NB4 (cell line): Measurements from ENCODE around the gene FAM20C.
"Not testable (repeated sequence)": the region's sequence is repeated elsewhere in the genome, so short reads cannot be mapped to it uniquely, and the experiment has no call there.

Experiments
- DNase-seq: peaks from one replicate; pipeline ENCODE4 v3.0.0; 2010; ENCODE audit warnings: low read depth
- H3K4me3 ChIP-seq: one replicate; pipeline ENCODE4 v1.5.1; 2011; ENCODE audit warnings: mild to moderate bottlenecking, low read depth, low read length, moderate library complexity
- MAX ChIP-seq: IDR thresholded peaks from 2 replicates; pipeline ENCODE4 v1.6.1; 2011; ENCODE audit warnings: low read depth, low read length
- MYC ChIP-seq: IDR thresholded peaks from 2 replicates; pipeline ENCODE4 v1.6.1; 2011; ENCODE audit warnings: low read depth, low read length
- POLR2A ChIP-seq: IDR thresholded peaks from 2 replicates; pipeline ENCODE4 v1.6.1; 2011; ENCODE audit warnings: mild to moderate bottlenecking; ENCODE audit not compliant: insufficient read length; ENCODE audit errors: extremely low read depth
- TF ChIP-seq, protein P1 (sequence below): IDR thresholded peaks from one replicate; pipeline ENCODE4 v1.5.1; 2012; ENCODE audit warnings: low read depth, low read length

The FAM20C gene

GRCh38 chr7:259191-259505 is 66.8 kb downstream of the FAM20C start:
- H3K4me3 ChIP-seq: no peak overlapping the region
- no peak for TF ChIP-seq MAX
- no peak for TF ChIP-seq POLR2A
- TF ChIP-seq, protein P1, sequence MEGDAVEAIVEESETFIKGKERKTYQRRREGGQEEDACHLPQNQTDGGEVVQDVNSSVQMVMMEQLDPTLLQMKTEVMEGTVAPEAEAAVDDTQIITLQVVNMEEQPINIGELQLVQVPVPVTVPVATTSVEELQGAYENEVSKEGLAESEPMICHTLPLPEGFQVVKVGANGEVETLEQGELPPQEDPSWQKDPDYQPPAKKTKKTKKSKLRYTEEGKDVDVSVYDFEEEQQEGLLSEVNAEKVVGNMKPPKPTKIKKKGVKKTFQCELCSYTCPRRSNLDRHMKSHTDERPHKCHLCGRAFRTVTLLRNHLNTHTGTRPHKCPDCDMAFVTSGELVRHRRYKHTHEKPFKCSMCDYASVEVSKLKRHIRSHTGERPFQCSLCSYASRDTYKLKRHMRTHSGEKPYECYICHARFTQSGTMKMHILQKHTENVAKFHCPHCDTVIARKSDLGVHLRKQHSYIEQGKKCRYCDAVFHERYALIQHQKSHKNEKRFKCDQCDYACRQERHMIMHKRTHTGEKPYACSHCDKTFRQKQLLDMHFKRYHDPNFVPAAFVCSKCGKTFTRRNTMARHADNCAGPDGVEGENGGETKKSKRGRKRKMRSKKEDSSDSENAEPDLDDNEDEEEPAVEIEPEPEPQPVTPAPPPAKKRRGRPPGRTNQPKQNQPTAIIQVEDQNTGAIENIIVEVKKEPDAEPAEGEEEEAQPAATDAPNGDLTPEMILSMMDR: no peak
- TF ChIP-seq MYC: no peak
- DNase-seq: no peak

- DNase-seq: no peak
- TF ChIP-seq MYC (no peak), POLR2A (no peak), MAX (no peak)
- TF ChIP-seq, protein P1: no peak
- no peak overlapping the region for H3K4me3 ChIP-seq
These were observed 67.5 kb downstream of the FAM20C start for GRCh38 chr7:259751-260405.

- DNase-seq: no peak
- H3K4me3 ChIP-seq: no peak overlapping the region
- TF ChIP-seq, protein P1: no peak
- no peak for TF ChIP-seq POLR2A
- no peak for TF ChIP-seq MYC
- no peak for TF ChIP-seq MAX
These were observed 68.3 kb downstream of the FAM20C start for GRCh38 chr7:260441-261281.

DNA sequence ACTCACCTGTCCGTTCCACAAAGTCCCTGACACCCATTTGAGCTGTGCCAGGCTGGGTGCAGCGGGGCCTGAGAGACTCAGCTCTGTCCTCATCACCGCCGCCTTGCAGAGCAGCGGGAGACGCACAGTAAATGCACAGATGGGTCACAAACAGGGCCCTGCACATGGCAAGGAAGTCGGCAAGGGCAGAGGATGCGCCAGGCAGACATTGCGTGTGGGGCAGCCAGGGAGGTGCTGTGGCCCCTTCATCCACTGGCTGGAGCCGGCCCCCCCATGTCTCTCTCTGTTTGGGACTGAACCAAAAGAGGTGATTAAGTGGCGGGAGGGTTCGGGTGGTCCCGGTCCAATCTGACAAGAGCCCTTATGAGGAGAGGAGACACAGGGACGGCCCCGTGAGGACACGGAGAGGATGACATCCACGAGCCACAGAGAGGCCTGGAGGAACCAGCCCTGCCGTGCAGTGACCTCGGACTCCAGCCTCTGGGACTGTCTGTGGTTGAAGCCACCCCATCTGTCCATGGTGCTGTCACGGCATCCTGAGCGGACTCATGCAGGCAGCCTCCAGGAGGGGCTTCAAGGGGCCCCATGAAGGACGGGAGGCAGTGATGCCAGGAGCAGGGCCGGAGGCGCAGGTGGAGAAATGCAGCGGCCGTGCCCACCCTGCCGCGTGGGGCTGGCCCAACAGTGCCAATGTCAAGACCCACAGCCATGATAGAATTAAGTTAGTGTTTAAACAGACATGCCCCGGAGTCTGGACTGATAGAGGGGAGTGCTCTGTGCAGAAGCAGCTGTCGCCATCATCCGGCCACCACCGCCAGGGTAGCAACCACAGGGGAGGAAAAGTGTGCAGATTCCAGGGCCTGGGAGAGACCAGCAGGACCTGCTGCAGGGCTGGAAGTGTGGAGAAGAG is 69.2 kb downstream of the FAM20C start:
- H3K4me3 ChIP-seq: no peak overlapping the region
- no peak for DNase-seq
- no peak for TF ChIP-seq POLR2A
- no peak for TF ChIP-seq MYC
- no peak for TF ChIP-seq MAX
- TF ChIP-seq, protein P1: no peak

GRCh38 chr7:262251-262572 is 69.8 kb downstream of the FAM20C start:
- no peak for TF ChIP-seq POLR2A
- TF ChIP-seq MAX: no peak
- TF ChIP-seq, protein P1: no peak
- no peak for TF ChIP-seq MYC

DNA sequence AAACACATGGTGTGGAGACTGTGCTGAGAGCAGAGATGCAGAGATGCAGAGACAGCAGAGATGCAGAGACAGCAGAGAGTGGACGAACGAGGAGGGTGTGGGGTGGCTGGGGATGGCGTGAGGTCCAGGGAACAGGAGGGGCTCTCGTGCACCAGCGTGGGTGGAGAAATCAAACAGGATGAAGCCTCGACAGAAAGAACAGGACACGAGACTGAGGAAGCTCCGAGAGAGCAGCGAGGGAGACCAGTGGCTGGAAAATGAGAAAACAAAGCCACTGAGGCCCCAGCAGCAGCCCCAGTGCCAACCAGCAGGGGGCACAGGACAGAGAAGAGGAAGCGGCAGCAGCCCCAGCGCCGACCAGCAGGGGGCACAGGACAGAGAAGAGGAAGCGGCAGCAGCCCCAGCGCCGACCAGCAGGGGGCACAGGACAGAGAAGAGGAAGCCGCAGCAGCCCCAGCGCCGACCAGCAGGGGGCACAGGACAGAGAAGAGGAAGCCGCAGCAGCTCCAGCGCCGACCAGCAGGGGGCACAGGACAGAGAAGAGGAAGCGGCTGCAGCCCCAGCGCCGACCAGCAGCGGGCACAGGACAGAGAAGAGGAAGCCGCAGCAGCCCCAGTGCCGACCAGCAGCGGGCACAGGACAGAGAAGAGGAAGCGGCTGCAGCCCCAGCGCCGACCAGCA is 70.4 kb downstream of the FAM20C start:
- peak; percentile 75 for DNase-seq
- H3K4me3 ChIP-seq: not testable (repeated sequence)

More at GRCh38 chr7:262251-262572, 69.8 kb downstream of the FAM20C start:
- no peak overlapping the region for H3K4me3 ChIP-seq
- DNase-seq: no peak
